ENCODE results near the gene ANKRD63.
A peak's percentile ranks its signal among the peaks of the same experiment; 100 is the strongest.

The ANKRD63 gene

GRCh38 chr15:40295297-40295696, 12.4 kb upstream of the ANKRD63 start:
- DNase-seq: no peak

GRCh38 chr15:40293905-40294895, 11.3 kb upstream of the ANKRD63 start:
- DNase-seq: no peak

GRCh38 chr15:40293006-40293405, 10.1 kb upstream of the ANKRD63 start:
- no peak for DNase-seq

GRCh38 chr15:40292246-40292645, 9.4 kb upstream of the ANKRD63 start:
- no peak for DNase-seq

- DNase-seq: no peak
These were observed 8.2 kb upstream of the ANKRD63 start for GRCh38 chr15:40290918-40291574.

- DNase-seq: no peak
These were observed 7.7 kb upstream of the ANKRD63 start for GRCh38 chr15:40290545-40290917.

GRCh38 chr15:40289140-40289775, 6.4 kb upstream of the ANKRD63 start:
- DNase-seq: no peak

- no peak for DNase-seq
These were observed 5.1 kb upstream of the ANKRD63 start for GRCh38 chr15:40287968-40288367.

- no peak for DNase-seq
These were observed 4.6 kb upstream of the ANKRD63 start for GRCh38 chr15:40287505-40287904.

- no peak for DNase-seq
These were observed 3.9 kb upstream of the ANKRD63 start for GRCh38 chr15:40286794-40287193.

- no peak for DNase-seq
These were observed 3.2 kb upstream of the ANKRD63 start for GRCh38 chr15:40286061-40286532.

- no peak for DNase-seq
These were observed 2.7 kb upstream of the ANKRD63 start for GRCh38 chr15:40285554-40286011.

GRCh38 chr15:40285151-40285550, 2.3 kb upstream of the ANKRD63 start:
- DNase-seq: no peak

GRCh38 chr15:40283615-40284300, 894 bp upstream of the ANKRD63 start:
- DNase-seq: no peak

- DNase-seq: peak; percentile 48
These were observed 556 bp downstream of the ANKRD63 start for GRCh38 chr15:40282147-40282868.

GRCh38 chr15:40281801-40282146, 1.1 kb downstream of the ANKRD63 start:
- no peak for DNase-seq

GRCh38 chr15:40281057-40281800, 1.6 kb downstream of the ANKRD63 start:
- DNase-seq: no peak

- no peak for DNase-seq
These were observed 2.4 kb downstream of the ANKRD63 start for GRCh38 chr15:40280260-40281056.

- peak; percentile 62 for DNase-seq
These were observed 3.3 kb downstream of the ANKRD63 start for GRCh38 chr15:40279437-40280141.

- no peak for DNase-seq
These were observed 4.8 kb downstream of the ANKRD63 start for GRCh38 chr15:40278026-40278425.

Measured in activated CD4-positive, alpha-beta T cell treated with anti-CD3 and anti-CD28 coated beads, Interleukin-2, amount 50 U/mL, for 16 hours (primary cell).